Activated B cell treated with CpG ODN at 0.5 μM for 24 hours (primary cell): ENCODE data around the gene LYPLA2. TPM values are rescaled to one million over a fixed set of nuclear protein-coding genes. Genes with fewer than 3 reads are reported as not detected.
"Not testable (repeated sequence)": the region's sequence is repeated elsewhere in the genome, so short reads cannot be mapped to it uniquely, and the experiment has no call there.

Experiments
- ATAC-seq: fragments of 200-7000 bp; cut with Tn5 transposase; one replicate; pipeline ENCODE4 v1.10.0; 2021; ENCODE audit warnings: low read depth, mild to moderate bottlenecking, moderate library complexity
- CTCF ChIA-PET: fragments of 350-600 bp; sonication (Branson Sonifier 250); formaldehyde crosslinking; loops from one replicate; lab custom pipeline; 2021; ENCODE audit warnings: antibody characterized with exemption; lab: Charles Lee
- POLR2A ChIA-PET: fragments of 350-600 bp; sonication (Branson Sonifier 250); formaldehyde crosslinking; loops from one replicate; lab custom pipeline; 2021; ENCODE audit warnings: antibody characterized with exemption; lab: Charles Lee
- DNase-seq: peaks from one replicate; pipeline ENCODE4 v3.0.0; 2022
- H3K27ac Mint-ChIP-seq: one replicate; pipeline ENCODE4 v1.8.0; 2020; ENCODE audit warnings: mixed read lengths
- H3K27me3 Mint-ChIP-seq: one replicate; pipeline ENCODE4 v1.8.0; 2021; ENCODE audit warnings: mixed read lengths
- H3K36me3 Mint-ChIP-seq: one replicate; pipeline ENCODE4 v1.8.0; 2021; ENCODE audit warnings: low read depth, mixed read lengths
- H3K4me1 Mint-ChIP-seq: one replicate; pipeline ENCODE4 v1.8.0; 2021; ENCODE audit warnings: mixed read lengths
- H3K4me3 Mint-ChIP-seq: one replicate; pipeline ENCODE4 v1.8.0; 2020; ENCODE audit warnings: mild to moderate bottlenecking, mixed read lengths
- H3K9me3 Mint-ChIP-seq: one replicate; pipeline ENCODE4 v1.8.0; 2020; ENCODE audit warnings: mixed read lengths
- CTCF ChIP-seq: fragments of 200-600 bp; IDR thresholded peaks from one replicate; pipeline ENCODE4 v1.8.0; 2022; ENCODE audit warnings: antibody characterized with exemption, mild to moderate bottlenecking
- intact Hi-C: fragments of 100-400 bp; cut with micrococcal nuclease; formaldehyde crosslinking; loops from one replicate; pipeline ENCODE4 v1.15.1; 2024
- total RNA-seq: library from RNA; stranded (reverse); gene quantifications from 2 replicates; pipeline ENCODE4 v1.2.3, GENCODE V29; 2022

The LYPLA2 gene
- total RNA-seq, 1 donor from 2014 or later = 81.6 TPM

DNA sequence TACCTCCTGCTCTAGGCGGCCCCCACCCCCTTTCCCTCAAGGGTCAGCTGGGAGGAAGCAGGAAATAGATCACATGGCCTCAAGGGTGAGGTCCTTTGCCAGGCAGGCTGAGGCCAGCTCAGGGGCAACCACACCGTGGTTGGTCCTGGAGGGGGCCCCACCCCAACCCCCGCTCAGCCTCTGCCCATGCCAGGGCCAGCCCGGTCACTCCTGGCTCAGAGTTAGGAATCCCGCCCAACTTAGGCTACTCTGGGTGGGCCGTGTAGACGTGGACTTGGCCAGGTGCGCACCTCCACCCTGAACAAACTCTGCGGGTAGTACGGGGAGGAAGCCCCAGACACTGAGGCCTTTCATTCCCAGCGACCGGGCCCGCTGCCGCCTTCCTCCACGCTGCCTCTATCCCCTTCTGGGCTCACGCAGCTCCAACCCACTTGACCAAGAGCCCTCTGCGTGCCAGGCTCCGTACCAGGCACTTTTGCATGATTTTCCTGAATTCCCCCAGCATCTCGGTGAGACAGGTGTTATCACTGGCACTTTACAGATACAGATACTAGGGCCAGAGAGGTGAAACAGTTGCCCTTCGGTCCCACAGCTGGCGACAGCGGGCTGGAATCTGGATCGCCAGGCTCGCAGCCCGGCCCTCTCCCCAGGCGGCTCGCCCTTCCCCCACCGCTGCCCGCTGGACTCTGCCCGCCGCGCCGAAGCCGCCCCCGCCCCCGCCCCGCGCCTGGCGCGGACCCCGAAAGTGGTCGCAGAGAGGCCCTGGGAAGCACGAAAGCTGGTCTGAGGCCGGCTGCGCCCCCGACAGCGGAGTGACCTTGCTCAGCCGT lies 8.8 kb downstream of the LYPLA2 start:
- Mint-ChIP-seq H3K27me3 (no peaks in the 10 kb centered on the region), H3K27ac (peak overlapping the region; percentile 64), H3K36me3 (peaks cover 32% of the 10 kb centered on the region), H3K4me3 (peak overlapping the region; percentile 91), H3K9me3 (no peaks in the 10 kb centered on the region), H3K4me1 (peaks cover 21% of the 10 kb centered on the region)
- POLR2A ChIA-PET = interaction anchor here (0.6 to 3.8 kb wide), 12 partner anchors 9 to 117 kb away, joined by 3 to 34 read pairs (median 6); partner anchors contain the start of genes CNR2, ELOA, HMGCL and LYPLA2
- intact Hi-C loops = loop anchor here (1.0 to 2.0 kb wide), 6 partner anchors 8 to 181 kb away; partner anchors contain the start of genes HMGCL, LYPLA2, PITHD1 and PNRC2
- no peak for TF ChIP-seq CTCF
- no peak for ATAC-seq
- no peak for DNase-seq
- CTCF ChIA-PET = interaction anchor here (1.2 to 2.2 kb wide), 2 partner anchors 28 to 117 kb away, joined by 4 to 10 read pairs; no protein-coding TSS in a partner anchor

- peak; percentile 94 for DNase-seq
- no peaks in the 10 kb centered on the region for H3K27me3 Mint-ChIP-seq
- H3K9me3 Mint-ChIP-seq = no peaks in the 10 kb centered on the region
- POLR2A ChIA-PET = interaction anchor here (0.5 to 3.8 kb wide), 19 partner anchors 10 to 316 kb away, joined by 3 to 34 read pairs (median 5); partner anchors contain the start of genes CNR2, ELOA, HMGCL and LYPLA2
- CTCF ChIA-PET = interaction anchor here (1.2 to 2.6 kb wide), 3 partner anchors 10 to 116 kb away, joined by 3 to 21 read pairs (median 10); no protein-coding TSS in a partner anchor
- peak; percentile 95 for ATAC-seq
- peak within 1 kb of the TSS; percentile 91 for H3K4me3 Mint-ChIP-seq
- H3K27ac Mint-ChIP-seq = peak within 1 kb of the TSS; percentile 76
- H3K36me3 Mint-ChIP-seq = peaks cover 35% of the 10 kb centered on the region
- peaks cover 21% of the 10 kb centered on the region for H3K4me1 Mint-ChIP-seq
- TF ChIP-seq CTCF = no peak
- intact Hi-C loops = loop anchor here (1.0 to 2.0 kb wide), 6 partner anchors 9 to 180 kb away; partner anchors contain the start of genes HMGCL, LYPLA2, PITHD1 and PNRC2
Observed at GRCh38 chr1:23800400-23801337, 9.7 kb downstream of the LYPLA2 start, which contains the start of gene GALE. GALE (minus strand) TSS chr1:23800754; CDS start chr1:23799007, 1,747 bp downstream.

- H3K36me3 Mint-ChIP-seq = peaks cover 36% of the 10 kb centered on the region
- ChIA-PET POLR2A (interaction anchor here (0.5 to 3.8 kb wide), 15 partner anchors 10 to 163 kb away, joined by 3 to 34 read pairs (median 4); partner anchors contain the start of genes CNR2, ELOA, HMGCL and LYPLA2), CTCF (interaction anchor here (1.2 to 2.6 kb wide), 3 partner anchors 9 to 115 kb away, joined by 3 to 21 read pairs (median 10); no protein-coding TSS in a partner anchor)
- peak overlapping the region; percentile 76 for H3K27ac Mint-ChIP-seq
- no peak for DNase-seq
- no peaks in the 10 kb centered on the region for H3K9me3 Mint-ChIP-seq
- no peaks in the 10 kb centered on the region for H3K27me3 Mint-ChIP-seq
- no peak for ATAC-seq
- TF ChIP-seq CTCF = no peak
- intact Hi-C loops = loop anchor here (2.0 kb wide), 3 partner anchors 115 to 179 kb away; partner anchors contain the start of genes PNRC2 and SRSF10
- peak overlapping the region; percentile 91 for H3K4me3 Mint-ChIP-seq
- H3K4me1 Mint-ChIP-seq = peaks cover 21% of the 10 kb centered on the region
Observed at GRCh38 chr1:23801338-23801748, 10.4 kb downstream of the LYPLA2 start.

GRCh38 chr1:23801876-23802275 lies 10.9 kb downstream of the LYPLA2 start:
- Mint-ChIP-seq H3K36me3 (peaks cover 31% of the 10 kb centered on the region), H3K27me3 (no peaks in the 10 kb centered on the region), H3K4me1 (peaks cover 21% of the 10 kb centered on the region), H3K27ac (peak overlapping the region; percentile 18), H3K4me3 (peak overlapping the region; percentile 41), H3K9me3 (no peaks in the 10 kb centered on the region)
- CTCF ChIA-PET = interaction anchor here (0.8 to 2.6 kb wide), 4 partner anchors 9 to 115 kb away, joined by 3 to 21 read pairs (median 6); no protein-coding TSS in a partner anchor
- intact Hi-C loops = loop anchor here (2.0 kb wide), 3 partner anchors 115 to 179 kb away; partner anchors contain the start of genes PNRC2 and SRSF10
- POLR2A ChIA-PET = interaction anchor here (0.5 to 3.8 kb wide), 14 partner anchors 9 to 126 kb away, joined by 3 to 34 read pairs (median 4); partner anchors contain the start of genes HMGCL, LYPLA2 and PITHD1
- no peak for ATAC-seq
- DNase-seq = no peak
- TF ChIP-seq CTCF = no peak

- DNase-seq, H3K27me3 Mint-ChIP-seq, intact Hi-C loops, H3K4me3 Mint-ChIP-seq, ATAC-seq, H3K9me3 Mint-ChIP-seq: not testable (repeated sequence)
- ChIA-PET CTCF (interaction anchor here (0.6 to 2.6 kb wide), 3 partner anchors 8 to 141 kb away, joined by 3 to 21 read pairs (median 3); no protein-coding TSS in a partner anchor), POLR2A (interaction anchor here (0.6 to 1.6 kb wide), 3 partner anchors 15 to 177 kb away, joined by 3 to 5 read pairs (median 4); partner anchors contain the start of gene SRSF10)
- Mint-ChIP-seq H3K4me1 (peaks cover 21% of the 10 kb centered on the region), H3K27ac (peak overlapping the region; percentile 24), H3K36me3 (peaks cover 27% of the 10 kb centered on the region)
Observed at GRCh38 chr1:23802809-23803342, 11.9 kb downstream of the LYPLA2 start.
